PC-3 (cell line): ENCODE results near the gene TSPO. TPM values are rescaled to one million over a fixed set of nuclear protein-coding genes. Genes with fewer than 3 reads are reported as not detected.
A peak's percentile ranks its signal among the peaks of the same experiment; 100 is the strongest.

Experiments
- ATAC-seq: fragments of 200-7000 bp; cut with Tn5 transposase; 2 replicates; pipeline ENCODE4 v1.9.1; 2020; ENCODE audit warnings: mild to moderate bottlenecking, moderate library complexity
- BruUV-seq: library from RNA; stranded (reverse); fragments of 400-500 nt; replicated peaks from 2 replicates; lab custom pipeline; 2021; lab: Mats Ljungman, UMichigan
- CTCF ChIA-PET: fragments of 300-600 bp; sonication (Branson Sonifier 250); formaldehyde crosslinking; loops from one replicate; lab custom pipeline; 2022; ENCODE audit warnings: antibody characterized with exemption; lab: Charles Lee
- POLR2A ChIA-PET: fragments of 300-600 bp; sonication (Branson Sonifier 250); formaldehyde crosslinking; loops from one replicate; lab custom pipeline; 2022; ENCODE audit warnings: antibody characterized with exemption; ENCODE audit not compliant: unreplicated experiment; lab: Charles Lee
- DNase-seq: peaks from one replicate; pipeline ENCODE4 v3.0.0-alpha.2; 2015
- H2AFZ ChIP-seq: fragments of 300-600 bp; sonication (generic); 2 replicates; pipeline ENCODE4 v1.6.0; 2016; ENCODE audit warnings: antibody characterized with exemption, low read length
- H3F3A ChIP-seq: fragments of 300-600 bp; sonication (generic); one replicate; pipeline ENCODE4 v1.6.0; 2017; ENCODE audit warnings: antibody characterized with exemption, low read length, control low read depth, mild to moderate bottlenecking; ENCODE audit not compliant: unreplicated experiment
- H3K27ac ChIP-seq: fragments of 300-600 bp; sonication (generic); 2 replicates; pipeline ENCODE4 v1.5.1; 2016; ENCODE audit warnings: mild to moderate bottlenecking, low read length
- H3K27me3 ChIP-seq: fragments of 300-600 bp; sonication (generic); 2 replicates; pipeline ENCODE4 v1.6.1; 2016; ENCODE audit warnings: low read length, mixed read lengths
- H3K36me3 ChIP-seq: fragments of 300-600 bp; sonication (generic); 2 replicates; pipeline ENCODE4 v1.6.1; 2016; ENCODE audit warnings: low read depth, mixed run types, low read length, mixed read lengths
- H3K4me1 ChIP-seq: fragments of 300-600 bp; sonication (generic); 2 replicates; pipeline ENCODE4 v1.5.1; 2016; ENCODE audit warnings: low read length; ENCODE audit not compliant: insufficient read depth
- H3K4me2 ChIP-seq: fragments of 300-600 bp; sonication (generic); 2 replicates; pipeline ENCODE4 v1.6.0; 2016; ENCODE audit warnings: low read length
- H3K4me3 ChIP-seq: fragments of 300-600 bp; sonication (generic); 2 replicates; pipeline ENCODE4 v1.5.1; 2016; ENCODE audit warnings: mild to moderate bottlenecking, low read length, mixed read lengths
- H3K79me2 ChIP-seq: fragments of 300-600 bp; sonication (generic); 2 replicates; pipeline ENCODE4 v1.6.1; 2017; ENCODE audit warnings: low read length, mixed read lengths
- H3K9ac ChIP-seq: fragments of 300-600 bp; sonication (generic); 2 replicates; pipeline ENCODE4 v1.6.0; 2016; ENCODE audit warnings: mild to moderate bottlenecking, low read length
- H3K9me2 ChIP-seq: fragments of 300-600 bp; sonication (generic); replicated peaks from 2 replicates; pipeline ENCODE4 v1.6.1; 2016; ENCODE audit warnings: mixed run types, low read length, mixed read lengths
- H3K9me3 ChIP-seq: fragments of 300-600 bp; sonication (generic); 2 replicates; pipeline ENCODE4 v1.6.1; 2016; ENCODE audit warnings: low read length, mixed read lengths
- H4K20me1 ChIP-seq: fragments of 300-600 bp; sonication (generic); 2 replicates; pipeline ENCODE4 v1.6.1; 2016; ENCODE audit warnings: low read length, mixed read lengths
- EZH2 ChIP-seq: fragments of 300-600 bp; sonication (generic); IDR thresholded peaks from one replicate; pipeline ENCODE4 v1.6.1; 2017; ENCODE audit warnings: antibody characterized with exemption, mild to moderate bottlenecking, low read length; ENCODE audit not compliant: unreplicated experiment
- EZH2phosphoT487 ChIP-seq: fragments of 300-600 bp; sonication (generic); IDR thresholded peaks from 2 replicates; pipeline ENCODE4 v1.6.1; 2018; ENCODE audit warnings: mild to moderate bottlenecking, antibody characterized with exemption, low read length, borderline replicate concordance
- intact Hi-C: fragments of 100-400 bp; cut with micrococcal nuclease; formaldehyde crosslinking; loops from 2 replicates; pipeline ENCODE4 v1.9.0; 2023
- total RNA-seq: library from RNA; depleted of rRNA; stranded (reverse); fragments of >200 nt; gene quantifications from 2 replicates; pipeline ENCODE4 v1.2.3, GENCODE V29; 2014
- TF ChIP-seq, protein P1 (sequence below): fragments of 300-600 bp; sonication (generic); conservative IDR thresholded peaks from 2 replicates; pipeline ENCODE4 v1.5.1; 2017; ENCODE audit warnings: antibody characterized with exemption, low read depth, mild to moderate bottlenecking, low read length

Gene TSPO
- total RNA-seq, 1 experiment from 2014 or later = 349 TPM

DNA sequence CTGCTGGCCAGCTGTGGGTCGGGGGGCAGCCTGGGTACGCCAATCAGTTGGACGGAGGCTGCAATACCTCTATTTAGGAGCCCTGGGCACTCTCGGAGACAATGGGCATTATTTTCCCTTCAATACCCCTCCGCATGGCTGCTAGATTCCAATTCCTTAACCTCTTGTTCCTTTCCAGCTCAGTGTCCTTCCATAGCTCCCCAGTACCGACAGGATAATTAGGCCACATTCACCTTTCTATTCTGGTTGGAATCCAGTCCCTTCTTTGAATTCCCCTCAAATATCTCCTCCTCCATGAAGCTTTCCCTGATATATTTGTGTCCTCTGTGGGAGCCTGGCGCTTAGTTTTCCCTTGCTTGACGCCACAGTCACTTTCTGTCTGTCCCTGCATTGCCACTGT is 45.1 kb upstream of the TSPO start:
- Histone ChIP-seq H4K20me1 (no peaks in the 10 kb centered on the region), H3K27ac (no peak overlapping the region), H3K9ac (no peak overlapping the region), H2AFZ (no peak overlapping the region), H3K4me1 (0 out of 2 replicates have a peak, but pooled peaks cover under 1% of the 10 kb centered on the region), H3K4me3 (no peak overlapping the region), H3K27me3 (no peaks in the 10 kb centered on the region), H3K9me3 (no peaks in the 10 kb centered on the region), H3K4me2 (no peak overlapping the region), H3K36me3 (no peaks in the 10 kb centered on the region), H3F3A (no peaks in the 10 kb centered on the region), H3K79me2 (0 out of 2 replicates have a peak, but pooled peaks cover under 1% of the 10 kb centered on the region), H3K9me2 (no peaks in the 10 kb centered on the region)
- TF ChIP-seq EZH2phosphoT487 = no peak
- TF ChIP-seq, protein P1, sequence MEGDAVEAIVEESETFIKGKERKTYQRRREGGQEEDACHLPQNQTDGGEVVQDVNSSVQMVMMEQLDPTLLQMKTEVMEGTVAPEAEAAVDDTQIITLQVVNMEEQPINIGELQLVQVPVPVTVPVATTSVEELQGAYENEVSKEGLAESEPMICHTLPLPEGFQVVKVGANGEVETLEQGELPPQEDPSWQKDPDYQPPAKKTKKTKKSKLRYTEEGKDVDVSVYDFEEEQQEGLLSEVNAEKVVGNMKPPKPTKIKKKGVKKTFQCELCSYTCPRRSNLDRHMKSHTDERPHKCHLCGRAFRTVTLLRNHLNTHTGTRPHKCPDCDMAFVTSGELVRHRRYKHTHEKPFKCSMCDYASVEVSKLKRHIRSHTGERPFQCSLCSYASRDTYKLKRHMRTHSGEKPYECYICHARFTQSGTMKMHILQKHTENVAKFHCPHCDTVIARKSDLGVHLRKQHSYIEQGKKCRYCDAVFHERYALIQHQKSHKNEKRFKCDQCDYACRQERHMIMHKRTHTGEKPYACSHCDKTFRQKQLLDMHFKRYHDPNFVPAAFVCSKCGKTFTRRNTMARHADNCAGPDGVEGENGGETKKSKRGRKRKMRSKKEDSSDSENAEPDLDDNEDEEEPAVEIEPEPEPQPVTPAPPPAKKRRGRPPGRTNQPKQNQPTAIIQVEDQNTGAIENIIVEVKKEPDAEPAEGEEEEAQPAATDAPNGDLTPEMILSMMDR = no peak
- no peak for TF ChIP-seq EZH2
- no TSS peak for BruUV-seq
- no peak for DNase-seq
- ChIA-PET CTCF (no interaction called here), POLR2A (no interaction called here)
- no peak for ATAC-seq
- intact Hi-C loops = no loop called here

DNA sequence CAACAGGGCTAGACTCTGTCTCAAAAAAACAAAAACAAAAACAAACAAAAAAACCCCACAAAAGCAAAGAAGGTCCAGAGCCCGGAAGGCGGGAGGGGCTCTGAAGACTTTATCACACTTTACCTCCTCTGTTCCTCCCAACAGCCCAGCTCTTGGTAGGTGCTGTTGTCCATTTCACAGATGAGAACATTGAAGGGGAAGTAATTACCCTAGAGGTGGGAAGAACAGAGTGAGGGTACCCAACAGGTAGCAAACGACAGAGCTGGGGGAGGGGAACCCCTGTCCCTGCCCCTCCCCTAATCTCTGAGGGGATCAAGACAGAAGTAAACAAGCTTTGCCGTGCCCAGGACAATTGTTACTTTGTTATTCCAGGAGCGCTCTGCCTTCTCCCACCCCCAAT is 41.8 kb upstream of the TSPO start:
- ATAC-seq (no peak), DNase-seq (no peak)
- H3K4me3 ChIP-seq = no peak overlapping the region
- H3K4me1 ChIP-seq = peaks cover 13% of the 10 kb centered on the region; the same call in 1 of the 2 replicates
- H3K9me3 ChIP-seq = no peaks in the 10 kb centered on the region
- intact Hi-C loops = no loop called here
- H4K20me1 ChIP-seq = no peaks in the 10 kb centered on the region
- H3K27me3 ChIP-seq = no peaks in the 10 kb centered on the region
- CTCF ChIA-PET = no interaction called here
- POLR2A ChIA-PET = no interaction called here
- H3K9me2 ChIP-seq = no peaks in the 10 kb centered on the region
- TF ChIP-seq EZH2 (no peak), EZH2phosphoT487 (no peak)
- TF ChIP-seq, protein P1 = no peak
- peaks cover 20% of the 10 kb centered on the region for H3K79me2 ChIP-seq
- no peak overlapping the region for H3K4me2 ChIP-seq
- no peaks in the 10 kb centered on the region for H3F3A ChIP-seq
- H3K36me3 ChIP-seq = no peaks in the 10 kb centered on the region
- no TSS peak for BruUV-seq
- H3K27ac ChIP-seq = no peak overlapping the region
- H3K9ac ChIP-seq = no peak overlapping the region
- H2AFZ ChIP-seq = no peak overlapping the region

DNA sequence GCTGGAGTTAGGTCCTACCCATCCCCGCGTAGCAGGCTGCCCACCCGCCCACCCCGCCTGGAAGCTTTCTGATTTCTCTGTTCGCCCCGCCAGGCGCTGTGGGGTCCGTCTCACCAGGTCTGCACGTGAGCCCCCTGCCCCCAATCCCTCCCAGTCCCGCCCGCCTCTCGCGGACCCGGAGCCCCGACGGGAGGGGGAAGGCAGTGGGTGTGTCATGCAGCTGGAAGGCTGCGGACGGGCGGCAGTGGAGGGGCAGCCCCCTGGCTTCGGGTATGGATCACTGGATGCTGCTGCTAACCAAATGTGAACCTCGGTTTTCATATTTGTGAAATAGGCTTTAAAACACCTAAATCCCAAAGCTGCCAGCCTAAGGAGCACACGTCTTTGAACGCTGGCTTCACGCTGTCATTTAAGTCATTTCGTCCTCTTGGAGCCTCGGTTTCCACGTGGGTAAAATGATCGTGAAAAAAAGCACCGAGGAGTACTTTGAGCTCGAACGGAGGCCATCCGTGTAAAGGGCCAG is 41.4 kb upstream of the TSPO start:
- no peak overlapping the region for H3K9ac ChIP-seq

More for the DNA sequence above, 41.4 kb upstream of the TSPO start:
- Histone ChIP-seq H3K27me3 (no peaks in the 10 kb centered on the region), H2AFZ (peak overlapping the region; percentile 94), H3F3A (no peaks in the 10 kb centered on the region), H3K36me3 (no peaks in the 10 kb centered on the region), H3K9me3 (no peaks in the 10 kb centered on the region), H3K9me2 (no peaks in the 10 kb centered on the region), H4K20me1 (no peaks in the 10 kb centered on the region), H3K27ac (no peak overlapping the region), H3K79me2 (peaks cover 20% of the 10 kb centered on the region), H3K4me3 (peak overlapping the region; percentile 78), H3K4me1 (peaks cover 18% of the 10 kb centered on the region; the same call in 1 of the 2 replicates), H3K4me2 (peak overlapping the region; percentile 96)
- ATAC-seq = no peak; the same call in 1 of the 2 replicates
- POLR2A ChIA-PET = no interaction called here
- intact Hi-C loops = no loop called here
- no TSS peak for BruUV-seq
- TF ChIP-seq EZH2 = no peak
- no peak for TF ChIP-seq EZH2phosphoT487
- TF ChIP-seq, protein P1 = no peak
- no peak for DNase-seq
- CTCF ChIA-PET = no interaction called here
